KBM-7 (cell line): ENCODE results near the gene SF3A1.

Experiments
- DNase-seq: peaks from one replicate; pipeline ENCODE4 v3.0.0-alpha.2; 2015
- in situ Hi-C: fragments of 300-500 bp; cut with MboI; formaldehyde crosslinking; loops from 2 replicates; pipeline ENCODE4 v1.14.3; 2020; ENCODE audit warnings: low sequenced_read_pairs, low pct_unique_long_range_greater_than_20kb, mixed read lengths

The SF3A1 gene

GRCh38 chr22:30332994-30333706 lies 23.5 kb downstream of the SF3A1 start:
- in situ Hi-C loops, result no loop called here
- DNase-seq, result no peak

GRCh38 chr22:30332551-30332950 lies 24.1 kb downstream of the SF3A1 start:
- in situ Hi-C loops, result no loop called here
- DNase-seq, result no peak

GRCh38 chr22:30328466-30329049 lies 28.1 kb downstream of the SF3A1 start:
- in situ Hi-C loops, result no loop called here
- no peak for DNase-seq

- in situ Hi-C loops, result no loop called here
- no peak for DNase-seq
Measured at GRCh38 chr22:30327864-30328345, 28.8 kb downstream of the SF3A1 start.

- in situ Hi-C loops, result no loop called here
- DNase-seq, result peak; percentile 85
Measured at GRCh38 chr22:30326706-30327362, 29.9 kb downstream of the SF3A1 start, which contains the start of gene TBC1D10A. Gene TBC1D10A (minus strand): TSS chr22:30326941. CDS start chr22:30326881, 60 bp downstream.

GRCh38 chr22:30326255-30326705 lies 30.4 kb downstream of the SF3A1 start:
- in situ Hi-C loops, result no loop called here
- no peak for DNase-seq

GRCh38 chr22:30325724-30326254 lies 30.9 kb downstream of the SF3A1 start:
- in situ Hi-C loops, result no loop called here
- DNase-seq, result no peak

GRCh38 chr22:30325065-30325720 lies 31.5 kb downstream of the SF3A1 start:
- in situ Hi-C loops, result no loop called here
- DNase-seq, result no peak

- DNase-seq, result no peak
- in situ Hi-C loops, result no loop called here
Measured at GRCh38 chr22:30324014-30324730, 32.5 kb downstream of the SF3A1 start.

GRCh38 chr22:30323246-30323645 lies 33.4 kb downstream of the SF3A1 start:
- no peak for DNase-seq
- in situ Hi-C loops, result no loop called here

GRCh38 chr22:30321461-30321860 lies 35.2 kb downstream of the SF3A1 start:
- in situ Hi-C loops, result no loop called here
- DNase-seq, result no peak

- in situ Hi-C loops, result no loop called here
- no peak for DNase-seq
Measured at GRCh38 chr22:30320021-30320556, 36.6 kb downstream of the SF3A1 start.

GRCh38 chr22:30318799-30319419 lies 37.8 kb downstream of the SF3A1 start:
- DNase-seq, result no peak
- in situ Hi-C loops, result no loop called here

- no peak for DNase-seq
- in situ Hi-C loops, result no loop called here
Measured at GRCh38 chr22:30317778-30318177, 38.9 kb downstream of the SF3A1 start.

- in situ Hi-C loops, result no loop called here
- no peak for DNase-seq
Measured at GRCh38 chr22:30315962-30316576, 40.6 kb downstream of the SF3A1 start.

- DNase-seq, result peak; percentile 53
- in situ Hi-C loops, result no loop called here
Measured at GRCh38 chr22:30314915-30315314, 41.8 kb downstream of the SF3A1 start.

GRCh38 chr22:30313527-30314363 lies 42.9 kb downstream of the SF3A1 start:
- no peak for DNase-seq
- in situ Hi-C loops, result no loop called here
